Stimulated activated CD4-positive, alpha-beta T cell treated with anti-CD3 and anti-CD28 coated beads, Interleukin-1b, Interleukin-23, amount 100 ng/mL, for 4 hours (primary cell): Measurements from ENCODE around the gene CADPS.

Experiments used
- DNase-seq, 2 donors: peaks; one replicate each; pipeline ENCODE4 v3.0.0-alpha.2; 2020; ENCODE audit warnings: low read depth in 2 of 2

Gene CADPS

GRCh38 chr3:62812631-62813030, 62.6 kb downstream of the CADPS start:
- no peak for DNase-seq

- DNase-seq: no peak
These were observed 64.1 kb downstream of the CADPS start for GRCh38 chr3:62811119-62811518.

GRCh38 chr3:62809369-62809768, 65.8 kb downstream of the CADPS start:
- no peak for DNase-seq

- no peak for DNase-seq
These were observed 69.5 kb downstream of the CADPS start for GRCh38 chr3:62805580-62806277.

GRCh38 chr3:62805106-62805505, 70.1 kb downstream of the CADPS start:
- no peak for DNase-seq

- DNase-seq: no peak
These were observed 71.9 kb downstream of the CADPS start for GRCh38 chr3:62803276-62803675.

- no peak for DNase-seq
These were observed 77.2 kb downstream of the CADPS start for GRCh38 chr3:62798000-62798399.

- DNase-seq: no peak
These were observed 78.1 kb downstream of the CADPS start for GRCh38 chr3:62797132-62797531.

GRCh38 chr3:62795978-62796657, 79.1 kb downstream of the CADPS start:
- no peak for DNase-seq

- no peak for DNase-seq
These were observed 81.3 kb downstream of the CADPS start for GRCh38 chr3:62793946-62794345.

GRCh38 chr3:62785384-62785783, 89.8 kb downstream of the CADPS start:
- no peak for DNase-seq

GRCh38 chr3:62781121-62781520, 94.1 kb downstream of the CADPS start:
- DNase-seq: no peak

GRCh38 chr3:62777674-62778073, 97.5 kb downstream of the CADPS start:
- no peak for DNase-seq

GRCh38 chr3:62777130-62777529, 98.1 kb downstream of the CADPS start:
- DNase-seq: no peak

- no peak for DNase-seq
These were observed 101.0 kb downstream of the CADPS start for GRCh38 chr3:62774221-62774620.

GRCh38 chr3:62771331-62772072, 103.7 kb downstream of the CADPS start:
- no peak for DNase-seq

GRCh38 chr3:62768896-62769295, 106.3 kb downstream of the CADPS start:
- no peak for DNase-seq

GRCh38 chr3:62761711-62762110, 113.5 kb downstream of the CADPS start:
- DNase-seq: no peak

- DNase-seq: no peak
These were observed 113.9 kb downstream of the CADPS start for GRCh38 chr3:62761311-62761710.

- DNase-seq: no peak
These were observed 116.7 kb downstream of the CADPS start for GRCh38 chr3:62758296-62759066.

GRCh38 chr3:62757045-62757444, 118.2 kb downstream of the CADPS start:
- no peak for DNase-seq

GRCh38 chr3:62755285-62755684, 119.9 kb downstream of the CADPS start:
- no peak for DNase-seq
